Neural progenitor cell (in vitro differentiated cells): Measurements from ENCODE around the gene PRUNE2. TPM values are rescaled to one million over a fixed set of nuclear protein-coding genes. Genes with fewer than 3 reads are reported as not detected.

Source experiments
- DNase-seq: peaks from one replicate; pipeline ENCODE4 v3.0.0-alpha.2; 2016; ENCODE audit warnings: low spot score
- H2AFZ ChIP-seq: fragments of 200-600 bp; sonication (generic); replicated peaks from 2 replicates; pipeline ENCODE4 v1.6.1; 2016; ENCODE audit warnings: antibody characterized with exemption
- H3F3A ChIP-seq: fragments of 200-600 bp; sonication (generic); 2 replicates; pipeline ENCODE4 v1.6.1; 2016; ENCODE audit warnings: antibody characterized with exemption, low read depth
- H3K27ac ChIP-seq: fragments of 200-600 bp; sonication (generic); 2 replicates; pipeline ENCODE4 v1.5.1; 2016; ENCODE audit warnings: mild to moderate bottlenecking
- H3K27me3 ChIP-seq: fragments of 200-600 bp; sonication (generic); 2 replicates; pipeline ENCODE4 v1.6.1; 2016; ENCODE audit warnings: mild to moderate bottlenecking, moderate library complexity
- H3K36me3 ChIP-seq: fragments of 200-600 bp; sonication (generic); 2 replicates; pipeline ENCODE4 v1.5.1; 2016
- H3K4me1 ChIP-seq: fragments of 200-600 bp; sonication (generic); 2 replicates; pipeline ENCODE4 v1.6.1; 2016; ENCODE audit warnings: mixed run types
- H3K4me2 ChIP-seq: fragments of 200-600 bp; sonication (generic); 2 replicates; pipeline ENCODE4 v1.6.1; 2016
- H3K4me3 ChIP-seq: fragments of 200-600 bp; sonication (generic); 2 replicates; pipeline ENCODE4 v1.5.1; 2016
- H3K79me2 ChIP-seq: fragments of 200-600 bp; sonication (generic); 2 replicates; pipeline ENCODE4 v1.6.1; 2016; ENCODE audit warnings: low read depth
- H3K9ac ChIP-seq: fragments of 200-600 bp; sonication (generic); 2 replicates; pipeline ENCODE4 v1.6.1; 2016
- H3K9me3 ChIP-seq: fragments of 200-600 bp; sonication (generic); 2 replicates; pipeline ENCODE4 v1.5.1; 2016; ENCODE audit warnings: low read depth
- H4K20me1 ChIP-seq: fragments of 200-600 bp; sonication (generic); 2 replicates; pipeline ENCODE4 v1.6.1; 2016; ENCODE audit warnings: low read depth
- H3K27ac Mint-ChIP-seq: 3 replicates; pipeline ENCODE4 v1.8.0; 2021; ENCODE audit warnings: mixed read lengths
- H3K27me3 Mint-ChIP-seq: 2 replicates; pipeline ENCODE4 v1.8.0; 2022; ENCODE audit warnings: low read depth, mild to moderate bottlenecking, inconsistent platforms, moderate library complexity, mixed read lengths; ENCODE audit not compliant: insufficient read depth
- H3K36me3 Mint-ChIP-seq: 3 replicates; pipeline ENCODE4 v1.8.0; 2021; ENCODE audit warnings: mixed read lengths
- H3K4me1 Mint-ChIP-seq: 3 replicates; pipeline ENCODE4 v1.8.0; 2021; ENCODE audit warnings: mixed read lengths
- H3K4me3 Mint-ChIP-seq: 3 replicates; pipeline ENCODE4 v1.8.0; 2021; ENCODE audit warnings: mild to moderate bottlenecking, moderate library complexity, mixed read lengths
- H3K9me3 Mint-ChIP-seq: 3 replicates; pipeline ENCODE4 v1.8.0; 2020; ENCODE audit warnings: mixed read lengths
- CTCF ChIP-seq: fragments of 200-600 bp; sonication (generic); IDR thresholded peaks from 2 replicates; pipeline ENCODE4 v1.5.1; 2017; ENCODE audit warnings: antibody characterized with exemption, mild to moderate bottlenecking
- EZH2 ChIP-seq: fragments of 200-600 bp; sonication (generic); IDR thresholded peaks from 2 replicates; pipeline ENCODE4 v1.6.1; 2017; ENCODE audit warnings: antibody characterized with exemption, mild to moderate bottlenecking, moderate library complexity
- EZH2phosphoT487 ChIP-seq: fragments of 200-600 bp; sonication (generic); IDR thresholded peaks from 2 replicates; pipeline ENCODE4 v1.6.1; 2017; ENCODE audit warnings: antibody characterized with exemption
- total RNA-seq: library from RNA; depleted of rRNA; stranded (reverse); fragments of >200 nt; gene quantifications from 2 replicates; pipeline ENCODE4 v1.2.3, GENCODE V29; 2015; ENCODE audit warnings: low replicate concordance

The PRUNE2 gene
- total RNA-seq, 1 donor from 2014 or later: 28.2 TPM

- Histone ChIP-seq H3K27ac (no peak overlapping the region), H3K36me3 (no peaks in the 10 kb centered on the region), H3K4me2 (peak overlapping the region; percentile 77), H3K27me3 (no peaks in the 10 kb centered on the region), H2AFZ (no peak overlapping the region), H4K20me1 (no peaks in the 10 kb centered on the region), H3K4me1 (peaks cover 37% of the 10 kb centered on the region), H3K9ac (no peak overlapping the region), H3F3A (no peaks in the 10 kb centered on the region), H3K9me3 (no peaks in the 10 kb centered on the region), H3K79me2 (no peaks in the 10 kb centered on the region), H3K4me3 (peak overlapping the region; percentile 49)
- Mint-ChIP-seq H3K27ac (no peak overlapping the region), H3K27me3 (no peaks in the 10 kb centered on the region), H3K36me3 (peaks cover 2% of the 10 kb centered on the region), H3K4me1 (peaks cover 38% of the 10 kb centered on the region), H3K9me3 (no peaks in the 10 kb centered on the region), H3K4me3 (peak overlapping the region; percentile 88)
- no peak for DNase-seq
- TF ChIP-seq CTCF (no peak), EZH2phosphoT487 (no peak), EZH2 (no peak)
Observed at GRCh38 chr9:76690246-76690972, 215.5 kb downstream of the PRUNE2 start.

GRCh38 chr9:76688471-76689238 lies 217.3 kb downstream of the PRUNE2 start:
- peaks cover 2% of the 10 kb centered on the region for H3K36me3 Mint-ChIP-seq
- Histone ChIP-seq H3F3A (no peaks in the 10 kb centered on the region), H3K4me3 (no peak overlapping the region), H4K20me1 (no peaks in the 10 kb centered on the region), H3K27ac (no peak overlapping the region), H3K79me2 (no peaks in the 10 kb centered on the region), H2AFZ (no peak overlapping the region), H3K9ac (no peak overlapping the region), H3K4me2 (no peak overlapping the region), H3K4me1 (peaks cover 43% of the 10 kb centered on the region), H3K36me3 (no peaks in the 10 kb centered on the region), H3K27me3 (no peaks in the 10 kb centered on the region), H3K9me3 (no peaks in the 10 kb centered on the region)
- TF ChIP-seq CTCF: no peak
- no peak for TF ChIP-seq EZH2
- TF ChIP-seq EZH2phosphoT487: no peak
- DNase-seq: no peak
- H3K27ac Mint-ChIP-seq: no peak overlapping the region
- H3K27me3 Mint-ChIP-seq: no peaks in the 10 kb centered on the region
- peaks cover 43% of the 10 kb centered on the region for H3K4me1 Mint-ChIP-seq
- no peak overlapping the region for H3K4me3 Mint-ChIP-seq
- no peaks in the 10 kb centered on the region for H3K9me3 Mint-ChIP-seq

GRCh38 chr9:76687861-76688391 lies 218.0 kb downstream of the PRUNE2 start:
- Histone ChIP-seq H3K4me2 (no peak overlapping the region), H3K4me1 (peaks cover 43% of the 10 kb centered on the region), H3K9ac (no peak overlapping the region), H3K79me2 (no peaks in the 10 kb centered on the region), H3K27me3 (no peaks in the 10 kb centered on the region), H3K36me3 (no peaks in the 10 kb centered on the region), H3K9me3 (no peaks in the 10 kb centered on the region), H4K20me1 (no peaks in the 10 kb centered on the region), H3K4me3 (no peak overlapping the region), H2AFZ (no peak overlapping the region), H3K27ac (no peak overlapping the region), H3F3A (no peaks in the 10 kb centered on the region)
- no peak for DNase-seq
- TF ChIP-seq CTCF: no peak
- TF ChIP-seq EZH2: no peak
- no peak for TF ChIP-seq EZH2phosphoT487
- peaks cover 40% of the 10 kb centered on the region for H3K4me1 Mint-ChIP-seq
- peak overlapping the region; percentile 48 for H3K27ac Mint-ChIP-seq
- H3K36me3 Mint-ChIP-seq: peaks cover 2% of the 10 kb centered on the region
- no peaks in the 10 kb centered on the region for H3K27me3 Mint-ChIP-seq
- H3K9me3 Mint-ChIP-seq: no peaks in the 10 kb centered on the region
- no peak overlapping the region for H3K4me3 Mint-ChIP-seq
